IgD-negative memory B cell (primary cell): Measurements from ENCODE around the gene CLIP3. TPM values are rescaled to one million over a fixed set of nuclear protein-coding genes. Genes with fewer than 3 reads are reported as not detected.

Experiments used
- H3K27ac Mint-ChIP-seq, 3 donors: one replicate each; pipeline ENCODE4 v1.8.0; 2020 to 2022; ENCODE audit warnings: mild to moderate bottlenecking in 3 of 3, mixed read lengths in 3 of 3, moderate library complexity in 1 of 3
- H3K27me3 Mint-ChIP-seq: one replicate; pipeline ENCODE4 v1.8.0; 2021; ENCODE audit warnings: mixed read lengths
- H3K36me3 Mint-ChIP-seq: one replicate; pipeline ENCODE4 v1.8.0; 2020; ENCODE audit warnings: mild to moderate bottlenecking, mixed read lengths
- H3K4me1 Mint-ChIP-seq, 3 donors: one replicate each; pipeline ENCODE4 v1.8.0; 2020 to 2022; ENCODE audit warnings: mixed read lengths in 3 of 3, mild to moderate bottlenecking in 1 of 3
- H3K4me3 Mint-ChIP-seq, 4 donors: one replicate each; pipeline ENCODE4 v1.8.0; 2020 to 2022; ENCODE audit warnings: mild to moderate bottlenecking in 4 of 4, mixed read lengths in 4 of 4, moderate library complexity in 3 of 4
- H3K9me3 Mint-ChIP-seq, 3 donors: one replicate each; pipeline ENCODE4 v1.8.0; 2020 to 2021; ENCODE audit warnings: mixed read lengths in 3 of 3, mild to moderate bottlenecking in 1 of 3
- polyA plus RNA-seq: library from polyadenylated mRNA; unstranded; fragments of 300-500 nt; fragmentation: Illumina TruSeq; gene quantifications from one replicate; pipeline ENCODE4 v1.2.3, GENCODE V29; 2021

The CLIP3 gene
- polyA plus RNA-seq, 1 donor from 2014 or later = 0.23 TPM

- Mint-ChIP-seq H3K4me3 (peak overlapping the region in 1 of 4 donors; percentile 39), H3K27ac (no peak overlapping the region), H3K27me3 (peaks cover 3% of the 10 kb centered on the region), H3K36me3 (peaks cover 13% of the 10 kb centered on the region), H3K9me3 (no peaks in the 10 kb centered on the region), H3K4me1 (peaks cover 0 to 2% (median 0%) of the 10 kb centered on the region in 3 donors)
Observed at GRCh38 chr19:36028313-36029041, 4.2 kb downstream of the CLIP3 start.

GRCh38 chr19:36027696-36028095 is 5.0 kb downstream of the CLIP3 start:
- Mint-ChIP-seq H3K36me3 (peaks cover 13% of the 10 kb centered on the region), H3K27me3 (peaks cover 2% of the 10 kb centered on the region), H3K27ac (no peak overlapping the region), H3K4me1 (peaks cover 0 to 2% (median 0%) of the 10 kb centered on the region in 3 donors), H3K9me3 (no peaks in the 10 kb centered on the region), H3K4me3 (no peak overlapping the region)

GRCh38 chr19:36026091-36026876 is 6.4 kb downstream of the CLIP3 start:
- H3K36me3 Mint-ChIP-seq = peaks cover 15% of the 10 kb centered on the region
- H3K9me3 Mint-ChIP-seq = no peaks in the 10 kb centered on the region
- no peak overlapping the region for H3K4me3 Mint-ChIP-seq
- no peak overlapping the region for H3K27ac Mint-ChIP-seq
- no peaks in the 10 kb centered on the region for H3K27me3 Mint-ChIP-seq
- H3K4me1 Mint-ChIP-seq = peaks cover 0 to 2% (median 0%) of the 10 kb centered on the region in 3 donors

- Mint-ChIP-seq H3K4me1 (peaks cover 0 to 2% (median 0%) of the 10 kb centered on the region in 3 donors), H3K36me3 (peaks cover 19% of the 10 kb centered on the region), H3K27ac (no peak overlapping the region), H3K9me3 (no peaks in the 10 kb centered on the region), H3K4me3 (no peak overlapping the region), H3K27me3 (no peaks in the 10 kb centered on the region)
Observed at GRCh38 chr19:36025541-36025940, 7.1 kb downstream of the CLIP3 start.

GRCh38 chr19:36023432-36023831 is 9.2 kb downstream of the CLIP3 start:
- H3K4me3 Mint-ChIP-seq = no peak overlapping the region
- H3K27me3 Mint-ChIP-seq = no peaks in the 10 kb centered on the region
- no peaks in the 10 kb centered on the region for H3K9me3 Mint-ChIP-seq
- H3K36me3 Mint-ChIP-seq = peaks cover 11% of the 10 kb centered on the region
- no peaks in the 10 kb centered on the region for H3K4me1 Mint-ChIP-seq
- no peak overlapping the region for H3K27ac Mint-ChIP-seq

- Mint-ChIP-seq H3K27me3 (no peaks in the 10 kb centered on the region), H3K4me3 (no peak overlapping the region), H3K9me3 (no peaks in the 10 kb centered on the region), H3K27ac (no peak overlapping the region), H3K4me1 (peaks cover 5 to 7% (median 6%) of the 10 kb centered on the region in 3 donors), H3K36me3 (peaks cover 8% of the 10 kb centered on the region)
Observed at GRCh38 chr19:36019061-36019670, 13.5 kb downstream of the CLIP3 start.

- Mint-ChIP-seq H3K9me3 (no peaks in the 10 kb centered on the region), H3K4me1 (peaks cover 15 to 22% (median 17%) of the 10 kb centered on the region in 3 donors), H3K27ac (peak within 1 kb of the TSS; percentile 64 to 99 (median 93)), H3K27me3 (no peaks in the 10 kb centered on the region), H3K4me3 (peak within 1 kb of the TSS; percentile 89 to 98 (median 96)), H3K36me3 (peaks cover 3% of the 10 kb centered on the region)
Observed at GRCh38 chr19:36014012-36014924, 18.4 kb downstream of the CLIP3 start, which contains the start of gene ALKBH6. ALKBH6 (minus strand) TSS chr19:36014213; CDS start chr19:36013397, 816 bp downstream.

- Mint-ChIP-seq H3K4me1 (peaks cover 19 to 22% (median 21%) of the 10 kb centered on the region in 3 donors), H3K4me3 (peak overlapping the region; percentile 89 to 98 (median 96)), H3K9me3 (no peaks in the 10 kb centered on the region), H3K36me3 (peaks cover 3% of the 10 kb centered on the region), H3K27ac (peak overlapping the region; percentile 54 to 99 (median 93)), H3K27me3 (peaks cover 2% of the 10 kb centered on the region)
Observed at GRCh38 chr19:36013280-36014011, 19.2 kb downstream of the CLIP3 start.

GRCh38 chr19:36010402-36010801 is 22.3 kb downstream of the CLIP3 start:
- Mint-ChIP-seq H3K9me3 (no peaks in the 10 kb centered on the region), H3K27ac (peak overlapping the region in 1 of 3 donors; percentile 81), H3K36me3 (no peaks in the 10 kb centered on the region), H3K4me3 (peak overlapping the region in 2 of 4 donors; percentile 71), H3K4me1 (peaks cover 19 to 21% (median 21%) of the 10 kb centered on the region in 3 donors), H3K27me3 (peaks cover 2% of the 10 kb centered on the region)

- Mint-ChIP-seq H3K4me3 (peak overlapping the region; percentile 16 to 83 (median 71)), H3K4me1 (peaks cover 19 to 25% (median 21%) of the 10 kb centered on the region in 3 donors), H3K27ac (peak overlapping the region in 1 of 3 donors; percentile 81), H3K36me3 (no peaks in the 10 kb centered on the region), H3K27me3 (peaks cover 2% of the 10 kb centered on the region), H3K9me3 (no peaks in the 10 kb centered on the region)
Observed at GRCh38 chr19:36009633-36010379, 22.9 kb downstream of the CLIP3 start.

- Mint-ChIP-seq H3K27me3 (peaks cover 2% of the 10 kb centered on the region), H3K9me3 (no peaks in the 10 kb centered on the region), H3K36me3 (no peaks in the 10 kb centered on the region), H3K4me1 (peaks cover 15 to 21% (median 15%) of the 10 kb centered on the region in 3 donors), H3K27ac (no peak overlapping the region), H3K4me3 (peak overlapping the region; percentile 16 to 83 (median 71))
Observed at GRCh38 chr19:36009220-36009619, 23.5 kb downstream of the CLIP3 start.

GRCh38 chr19:36008336-36008978 is 24.2 kb downstream of the CLIP3 start, which contains the start of gene SYNE4:
SYNE4 (minus strand) TSS chr19:36008813; CDS start chr19:36008681, 132 bp downstream.
- Mint-ChIP-seq H3K4me3 (peak within 1 kb of the TSS; percentile 16 to 83 (median 71)), H3K36me3 (no peaks in the 10 kb centered on the region)

More at GRCh38 chr19:36008336-36008978, 24.2 kb downstream of the CLIP3 start, which contains the start of gene SYNE4:
- Mint-ChIP-seq H3K4me1 (peaks cover 8 to 16% (median 10%) of the 10 kb centered on the region in 3 donors), H3K27ac (peak within 1 kb of the TSS in 1 of 3 donors; percentile 81), H3K9me3 (no peaks in the 10 kb centered on the region), H3K27me3 (peaks cover 2% of the 10 kb centered on the region)
